LoVo (cell line): ENCODE results near the gene KDM8.
A peak's percentile ranks its signal among the peaks of the same experiment; 100 is the strongest.

ENCODE experiments used
- DNase-seq: peaks from one replicate; pipeline ENCODE4 v3.0.0-alpha.2; 2016; ENCODE audit warnings: low spot score

Gene KDM8

DNA sequence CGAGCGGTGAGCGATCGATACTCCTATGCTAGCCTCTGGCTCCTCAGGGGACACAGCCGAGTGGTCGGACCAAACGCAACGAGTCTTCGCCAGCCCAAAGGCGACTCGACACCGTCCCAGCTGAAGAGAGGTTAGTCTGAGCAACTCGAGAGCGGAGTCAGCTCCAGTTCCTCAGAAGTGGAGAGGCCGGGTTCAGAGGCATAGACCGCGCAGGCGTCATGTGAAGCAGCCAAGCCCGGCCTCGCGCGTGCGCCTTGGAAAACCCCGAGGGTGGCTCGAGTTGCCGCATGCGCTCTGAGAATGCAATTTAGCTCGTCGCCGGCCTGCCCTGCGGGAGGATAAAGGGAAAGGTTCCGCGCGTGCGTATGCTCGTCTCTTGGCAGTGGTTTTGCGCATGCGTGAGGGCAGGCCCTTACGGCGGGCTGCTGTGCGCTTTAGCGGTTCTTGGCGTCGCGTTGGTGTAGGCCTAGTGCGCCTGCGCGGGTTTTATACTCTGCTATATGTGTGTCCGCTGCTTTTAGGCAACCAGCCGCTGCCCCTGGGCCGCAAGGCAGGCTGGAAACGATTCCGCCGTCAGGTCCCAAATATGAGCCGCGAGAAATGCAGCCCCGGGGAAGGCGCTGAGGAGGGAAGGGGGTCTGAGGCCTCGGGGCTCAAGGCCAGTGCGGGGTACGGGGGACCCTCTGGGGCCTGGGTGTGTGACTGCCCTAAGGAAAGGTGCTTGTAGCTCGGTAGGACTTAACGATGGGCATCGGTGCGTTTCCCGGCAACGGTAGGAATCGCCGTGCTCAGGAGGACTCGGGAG is at the start of gene KDM8:
KDM8 (plus strand) TSS at position 20 of the 805 bp plus-strand sequence. CDS start 6,598 bp downstream, outside the sequence.
- peak; percentile 100 for DNase-seq

DNA sequence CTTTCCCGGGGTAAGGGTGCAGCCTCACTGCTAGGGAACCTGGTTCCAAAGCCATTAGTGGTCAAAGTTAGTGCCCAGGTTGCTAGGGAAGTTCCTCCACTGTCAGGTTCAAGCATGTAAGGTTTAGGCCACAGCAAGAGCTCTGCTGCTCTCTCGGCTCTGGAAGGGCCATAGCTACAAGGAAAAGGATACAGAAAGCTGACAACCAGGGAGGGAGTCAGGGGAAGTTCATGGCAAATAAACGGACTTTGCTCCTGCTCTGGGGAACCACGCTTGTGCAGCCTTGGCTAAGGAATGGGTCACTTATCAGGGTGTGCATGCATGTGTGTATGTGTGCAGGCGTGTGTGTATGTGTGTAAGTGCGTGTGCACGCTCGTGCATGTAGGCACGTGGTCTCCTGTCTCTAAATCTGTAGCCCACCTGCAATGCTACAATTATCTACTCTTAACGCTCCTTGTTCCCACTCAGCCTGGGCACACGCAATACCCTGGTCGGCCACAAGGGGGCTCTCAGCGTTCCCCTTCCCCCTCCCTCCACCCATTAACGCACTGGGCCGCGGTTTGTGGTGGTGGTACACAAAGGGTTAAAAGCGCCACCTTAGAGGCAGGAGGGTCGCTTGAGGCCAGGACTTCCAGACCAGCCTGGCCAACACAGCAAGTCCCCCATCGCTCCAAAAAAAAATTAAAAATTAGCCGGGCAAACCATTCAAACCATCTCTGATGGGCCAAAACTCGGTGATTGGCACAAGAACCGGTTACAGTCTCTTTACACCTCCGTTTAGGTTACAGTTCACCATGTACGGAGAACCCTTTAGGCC is 48.4 kb upstream of the KDM8 start:
- peak; percentile 35 for DNase-seq

DNA sequence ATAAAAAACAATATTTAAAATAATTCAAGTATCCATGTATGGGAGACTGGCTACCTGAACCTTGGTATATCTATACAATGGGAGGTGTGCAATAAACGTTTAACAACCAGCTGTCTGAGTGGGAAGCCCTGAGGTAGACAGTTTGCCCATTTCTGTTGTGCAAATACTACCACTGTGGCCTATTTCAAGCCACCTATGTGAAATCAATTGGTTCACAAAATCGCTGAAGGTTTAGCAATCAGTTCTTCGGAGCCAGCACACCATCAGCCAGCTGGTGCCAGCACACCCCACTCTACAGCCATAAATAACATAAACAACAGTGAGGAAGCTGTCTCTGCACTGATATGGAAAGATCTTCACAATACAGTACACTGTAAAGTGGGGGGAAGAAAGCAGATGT is 46.7 kb upstream of the KDM8 start:
- DNase-seq = no peak

DNA sequence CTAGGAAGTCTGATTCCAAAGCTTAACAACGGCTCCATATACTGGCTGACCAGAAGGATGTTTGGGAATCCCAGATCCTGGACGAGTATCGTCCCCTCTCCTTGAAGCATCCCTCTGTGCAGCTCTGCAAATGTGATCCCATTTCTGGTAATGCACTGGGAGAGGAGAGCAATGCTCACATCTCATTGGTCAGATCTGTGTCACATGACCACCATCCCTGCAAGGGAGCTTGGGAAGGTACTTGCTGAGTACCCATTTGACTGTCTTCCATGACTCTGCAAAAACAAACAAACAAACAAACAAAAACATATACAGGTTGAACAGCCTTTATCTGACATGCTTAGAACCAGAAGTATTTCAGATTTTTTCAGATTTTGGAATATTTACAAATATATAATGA is 41.9 kb upstream of the KDM8 start:
- DNase-seq = no peak

DNA sequence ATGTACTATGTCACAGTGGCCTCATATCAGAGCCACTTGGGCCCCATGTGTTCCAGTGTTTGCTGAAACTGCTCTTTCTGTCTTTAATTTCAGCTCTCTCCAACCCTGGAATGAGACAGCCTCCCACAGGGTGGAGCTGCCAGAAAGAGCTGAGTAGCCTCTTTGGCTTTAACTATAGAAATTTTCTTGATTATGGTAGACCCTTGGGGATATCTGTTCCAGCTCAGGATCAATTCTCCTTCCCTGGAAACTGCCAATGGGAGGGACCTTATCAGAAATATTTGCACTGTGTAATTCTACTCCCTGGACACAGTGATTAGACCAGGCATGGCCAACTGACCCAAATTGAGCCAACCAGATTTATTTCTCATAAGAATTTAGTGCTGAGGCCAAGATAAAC is 39.0 kb upstream of the KDM8 start:
- DNase-seq = no peak

DNA sequence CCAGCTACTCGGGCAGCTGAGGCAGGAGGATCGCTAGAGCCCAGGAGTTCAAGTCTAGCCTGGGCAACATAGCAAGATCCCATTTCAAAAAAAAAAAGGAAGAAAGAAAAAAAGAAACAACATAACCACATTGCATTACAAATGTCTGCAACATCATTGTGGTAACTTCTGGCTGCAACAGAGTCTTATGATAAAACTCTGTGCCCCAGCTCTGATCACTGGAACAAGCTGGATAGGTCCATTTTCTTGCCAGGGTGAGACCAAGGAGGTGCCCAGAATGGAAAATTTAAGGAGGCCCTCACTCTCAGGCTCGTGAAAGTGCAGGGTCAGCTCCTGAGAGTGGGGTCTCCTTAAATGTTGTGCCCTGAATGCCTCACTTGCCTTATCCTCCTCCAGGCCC is 37.8 kb upstream of the KDM8 start:
- no peak for DNase-seq

DNA sequence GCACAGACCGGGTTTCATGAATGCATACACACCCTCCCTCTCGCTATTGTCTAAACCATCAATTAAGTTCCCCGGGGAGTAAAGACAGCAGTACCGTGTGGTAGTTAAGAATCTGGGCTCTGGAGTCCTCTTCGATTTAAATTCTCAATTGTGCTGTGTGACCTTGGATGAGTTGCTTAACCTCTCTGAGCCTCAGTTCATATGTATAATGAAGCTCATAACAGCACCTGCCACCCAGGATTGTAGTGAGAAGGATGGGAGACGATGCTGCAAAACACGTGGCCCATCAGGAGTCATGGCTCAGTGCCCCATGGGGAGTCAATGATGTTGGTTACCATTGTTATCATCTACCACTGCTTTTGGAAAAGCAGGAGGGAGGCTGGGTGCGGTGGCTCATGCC is 34.5 kb upstream of the KDM8 start:
- no peak for DNase-seq

DNA sequence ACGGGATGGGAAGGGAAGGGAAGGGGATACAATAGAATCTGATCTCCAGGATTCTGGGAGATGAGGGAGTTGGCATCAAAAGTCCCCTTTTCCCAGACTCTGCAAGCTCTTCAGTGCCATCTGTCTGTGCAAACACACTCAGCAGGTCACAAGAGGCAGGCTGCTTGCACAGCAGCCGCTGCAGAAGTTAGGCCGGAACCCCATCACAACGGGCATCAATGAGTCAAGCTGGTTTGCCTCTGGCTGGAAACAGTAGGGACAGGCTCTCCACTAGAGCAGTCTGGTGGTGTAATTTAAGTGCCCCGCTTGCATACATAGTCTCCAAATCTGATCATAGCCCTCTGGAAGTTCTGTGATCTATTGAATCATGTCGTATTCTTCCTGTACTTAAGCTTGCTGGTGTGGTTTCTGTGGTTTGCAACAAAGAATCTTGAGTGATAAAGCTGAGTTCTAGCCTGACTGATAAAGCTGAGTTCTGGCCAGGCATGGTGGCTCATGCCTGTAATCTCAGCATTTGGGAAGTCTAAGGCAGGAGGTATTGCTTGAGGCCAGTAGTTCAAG is 33.7 kb upstream of the KDM8 start:
- DNase-seq = no peak

DNA sequence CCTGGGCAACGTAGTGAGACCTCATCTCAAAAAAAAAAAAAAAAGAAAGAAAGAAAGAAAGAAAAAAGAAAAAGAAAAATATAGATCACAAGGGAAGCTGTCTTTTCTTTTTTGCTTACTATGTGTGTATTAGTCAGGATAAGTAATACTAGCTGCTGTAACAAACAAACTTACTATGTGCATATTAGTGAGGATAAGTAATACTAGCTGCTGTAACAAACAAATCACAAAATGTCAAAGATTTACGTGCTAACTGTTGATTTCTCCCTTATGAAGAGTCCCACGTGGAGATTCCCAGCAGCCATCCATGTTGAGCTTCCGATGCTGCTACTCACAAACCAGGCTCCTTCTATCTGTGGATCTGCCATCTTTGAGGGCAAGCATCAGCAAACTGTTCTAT is 31.7 kb upstream of the KDM8 start:
- no peak for DNase-seq

DNA sequence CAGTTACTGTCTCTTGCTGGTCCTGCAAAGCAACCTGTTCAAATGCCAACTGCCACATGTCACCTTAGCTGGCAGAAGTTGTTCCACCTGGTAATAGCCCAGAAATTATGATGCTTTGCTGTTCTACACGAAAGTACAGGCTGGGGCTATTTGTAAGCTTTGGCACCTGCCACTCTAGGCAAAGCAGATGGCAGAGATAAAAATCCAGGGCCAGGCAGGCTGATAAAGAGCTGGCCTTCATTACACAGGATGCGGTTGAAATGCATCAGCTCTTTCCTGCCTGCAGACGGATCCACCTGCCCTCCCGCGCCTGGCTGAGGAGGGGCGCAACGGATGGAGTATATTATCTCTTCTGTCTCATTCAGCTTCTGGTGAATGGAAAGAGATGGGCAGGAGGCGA is 29.3 kb upstream of the KDM8 start:
- DNase-seq = no peak

DNA sequence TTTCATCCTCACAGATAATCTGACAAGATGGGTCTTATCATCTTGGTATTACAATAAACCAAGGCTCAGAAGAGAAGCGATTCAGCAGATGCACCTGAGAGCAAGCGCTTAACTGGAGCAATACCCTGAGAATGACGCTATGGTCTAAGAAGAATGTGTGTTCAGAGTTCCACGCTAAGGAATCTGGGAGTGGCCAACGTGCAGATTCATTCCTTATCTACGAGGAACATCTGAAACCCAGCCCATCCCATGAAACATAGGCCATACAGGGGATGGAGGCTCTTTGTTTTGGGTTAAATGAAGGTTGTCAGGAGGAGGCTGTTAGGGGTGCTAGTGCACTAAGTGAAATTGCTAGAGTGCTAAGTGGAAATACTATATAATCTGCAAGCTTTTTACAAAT is 28.5 kb upstream of the KDM8 start:
- DNase-seq = peak; percentile 72

DNA sequence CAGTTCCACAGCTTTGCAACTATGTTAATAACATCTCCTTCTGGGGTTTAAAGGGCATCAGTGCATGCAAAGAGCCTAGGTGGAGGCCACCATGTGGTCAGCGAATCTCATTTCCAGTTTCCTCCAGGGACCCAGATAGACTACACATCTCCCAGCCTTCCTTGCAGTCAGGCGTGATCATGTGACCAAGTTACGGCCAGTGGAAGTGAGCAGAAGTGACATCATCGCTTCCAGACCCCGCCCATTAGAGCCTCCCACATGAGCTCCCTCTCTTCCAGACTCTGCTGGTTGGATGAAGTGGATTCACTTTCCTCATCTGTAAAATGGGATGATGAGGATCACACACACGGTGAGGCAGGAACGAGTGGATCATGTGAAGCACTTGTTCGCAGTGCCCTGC is 27.4 kb upstream of the KDM8 start:
- DNase-seq = no peak

DNA sequence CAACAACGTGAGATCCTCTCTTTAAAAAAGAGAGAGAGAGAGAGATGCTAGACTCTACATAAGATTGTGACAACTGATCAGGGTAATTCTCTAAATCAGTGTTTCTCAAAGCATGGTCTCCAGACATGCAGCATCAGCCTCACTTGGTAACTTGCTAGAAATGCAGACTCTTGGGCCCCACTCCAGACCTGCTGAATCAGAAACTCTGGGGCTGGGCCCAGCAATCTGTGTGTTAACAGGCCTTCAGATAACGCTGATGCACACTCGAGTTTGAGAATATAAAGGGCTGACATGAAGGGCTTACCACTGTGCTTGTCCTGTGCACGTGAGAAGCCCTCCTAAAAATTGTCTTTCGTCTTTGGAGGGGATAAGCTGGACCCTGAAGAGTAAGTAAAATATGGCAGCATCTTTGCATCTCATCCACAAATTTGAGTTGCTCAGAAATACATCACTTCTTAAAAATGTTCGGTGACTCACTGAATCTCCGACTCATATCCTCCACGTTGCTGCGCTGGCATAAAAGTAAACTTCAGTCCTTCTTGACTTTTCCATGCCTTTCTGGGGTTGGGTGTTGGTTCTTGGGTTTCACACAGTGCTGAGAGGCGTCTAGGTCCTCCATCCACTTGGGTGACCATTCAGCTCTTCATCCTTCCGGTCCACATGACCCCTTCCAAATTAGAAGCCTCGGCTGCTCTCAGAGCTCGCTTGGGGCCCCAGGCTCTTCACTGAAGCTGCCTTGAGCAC is 26.1 kb upstream of the KDM8 start:
- DNase-seq = no peak

DNA sequence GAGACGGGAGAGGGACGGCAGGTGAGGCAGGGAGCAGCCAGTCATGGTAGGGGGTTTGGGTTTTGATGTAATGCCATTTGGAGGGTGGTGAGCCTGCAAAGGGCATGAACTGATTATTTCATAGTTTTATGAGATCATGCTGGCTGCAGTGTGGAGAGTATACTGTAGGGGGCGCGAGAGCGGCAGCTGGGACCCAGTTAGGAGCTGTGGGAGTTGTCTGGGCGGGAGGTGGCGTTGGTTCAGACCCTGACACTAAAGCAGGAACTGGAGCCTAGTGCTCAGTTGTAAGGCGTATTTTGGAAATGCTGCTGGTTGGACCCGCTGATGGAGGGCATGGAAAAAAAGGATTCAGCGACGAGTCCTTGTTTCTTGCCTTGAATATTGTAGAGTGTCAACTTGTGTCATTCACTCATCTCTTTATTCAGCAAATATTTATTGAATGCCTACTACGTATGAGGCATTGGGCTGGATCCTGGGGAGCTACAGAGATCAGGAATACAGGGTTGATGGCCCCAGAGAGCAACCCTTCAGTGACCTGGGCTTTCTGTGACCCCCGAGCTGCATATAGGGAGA is 23.7 kb upstream of the KDM8 start:
- no peak for DNase-seq

DNA sequence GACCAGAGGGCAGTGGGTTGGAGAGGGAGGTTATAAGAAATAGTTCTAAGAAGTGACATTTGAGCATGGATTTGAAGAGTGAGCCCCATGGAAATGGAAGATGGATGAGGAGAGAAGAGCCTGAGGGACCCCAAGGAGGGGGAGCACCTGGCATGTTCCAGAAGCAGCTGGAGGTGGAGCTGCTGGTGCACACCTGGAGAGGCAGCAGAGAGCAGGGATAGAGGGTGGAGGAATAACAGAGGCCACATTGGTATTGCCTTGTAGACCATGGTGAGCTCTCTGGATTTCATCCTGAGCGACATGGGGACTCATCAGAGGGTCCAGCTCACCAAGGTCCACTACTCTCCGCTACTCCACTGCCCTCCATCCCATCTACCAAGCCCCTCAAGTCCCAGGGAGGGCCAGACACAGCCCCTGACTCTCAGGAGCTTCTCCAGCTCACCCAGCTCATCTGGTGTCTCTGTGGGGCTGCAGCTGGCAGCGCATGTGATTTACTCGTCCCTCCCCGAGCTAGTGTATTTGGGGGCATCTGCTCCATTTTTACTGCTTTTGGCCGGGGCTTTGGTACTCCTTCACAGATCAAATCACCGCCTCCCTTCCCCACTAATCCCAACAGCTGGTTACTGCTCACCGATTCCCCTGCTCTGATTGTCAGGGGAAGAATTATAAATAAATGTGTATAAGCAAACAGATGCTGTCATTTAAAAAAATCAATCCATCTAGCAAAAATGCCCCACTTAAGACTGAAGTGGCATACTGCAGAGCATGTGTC is 22.1 kb upstream of the KDM8 start:
- no peak for DNase-seq

DNA sequence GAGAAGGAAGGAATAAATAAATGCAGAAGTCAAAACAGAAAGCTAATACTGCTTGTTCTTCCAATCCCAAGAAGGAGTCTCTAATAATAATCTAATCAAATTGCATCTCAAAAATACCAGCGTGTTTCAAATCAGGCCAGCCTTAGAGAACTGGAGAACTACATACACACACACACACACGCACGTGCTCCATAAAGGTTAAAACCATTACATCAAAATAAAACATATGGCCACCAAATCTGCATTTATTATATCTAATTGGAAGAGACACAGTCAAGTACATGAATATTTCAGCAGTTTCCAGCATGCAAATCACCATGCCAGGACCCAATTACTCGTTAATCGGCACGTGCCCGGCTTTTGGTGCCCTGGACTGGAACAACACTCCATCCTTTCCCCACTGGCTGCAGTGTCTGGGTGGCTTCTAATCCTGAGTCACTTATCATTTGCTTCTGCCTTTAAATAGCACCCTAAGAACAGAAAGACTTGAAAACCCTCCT is 20.4 kb upstream of the KDM8 start:
- no peak for DNase-seq

DNA sequence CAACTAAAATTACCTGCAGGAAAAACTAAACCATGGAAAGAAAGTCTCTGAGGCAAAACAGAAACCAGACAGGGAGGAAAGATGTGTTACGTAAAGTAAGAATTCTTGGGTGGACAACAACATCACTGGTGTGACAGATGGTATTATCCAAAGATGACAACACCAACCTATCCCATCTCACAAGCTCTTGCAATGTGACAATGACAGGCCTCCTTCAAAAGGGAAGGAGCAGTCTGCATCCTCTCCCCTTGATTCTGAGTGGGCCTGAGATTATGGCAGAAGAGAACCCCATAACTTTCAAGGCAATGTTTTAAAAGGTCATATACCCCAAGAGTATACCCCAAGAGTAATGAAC is 17.6 kb upstream of the KDM8 start:
- DNase-seq = no peak

DNA sequence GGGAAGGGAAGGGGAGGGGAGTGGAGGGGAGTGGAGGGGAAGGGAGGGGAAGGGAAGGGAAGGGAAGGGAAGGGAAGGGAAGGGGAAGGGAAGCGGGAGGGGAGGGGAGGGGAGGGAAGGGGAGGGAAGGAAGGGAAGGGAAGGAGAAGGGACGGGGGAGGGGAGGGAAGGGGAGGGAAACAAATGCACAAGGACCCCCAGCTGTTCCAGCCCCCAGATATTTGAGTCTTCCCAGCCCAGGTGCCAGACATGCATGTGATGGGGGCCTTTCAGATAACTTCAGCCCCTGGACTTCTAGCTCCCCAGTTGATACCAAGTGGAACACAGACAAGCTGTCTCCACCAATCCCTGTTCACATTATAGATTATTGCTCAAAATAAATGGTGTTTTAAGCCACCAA is 14.7 kb upstream of the KDM8 start:
- no peak for DNase-seq

DNA sequence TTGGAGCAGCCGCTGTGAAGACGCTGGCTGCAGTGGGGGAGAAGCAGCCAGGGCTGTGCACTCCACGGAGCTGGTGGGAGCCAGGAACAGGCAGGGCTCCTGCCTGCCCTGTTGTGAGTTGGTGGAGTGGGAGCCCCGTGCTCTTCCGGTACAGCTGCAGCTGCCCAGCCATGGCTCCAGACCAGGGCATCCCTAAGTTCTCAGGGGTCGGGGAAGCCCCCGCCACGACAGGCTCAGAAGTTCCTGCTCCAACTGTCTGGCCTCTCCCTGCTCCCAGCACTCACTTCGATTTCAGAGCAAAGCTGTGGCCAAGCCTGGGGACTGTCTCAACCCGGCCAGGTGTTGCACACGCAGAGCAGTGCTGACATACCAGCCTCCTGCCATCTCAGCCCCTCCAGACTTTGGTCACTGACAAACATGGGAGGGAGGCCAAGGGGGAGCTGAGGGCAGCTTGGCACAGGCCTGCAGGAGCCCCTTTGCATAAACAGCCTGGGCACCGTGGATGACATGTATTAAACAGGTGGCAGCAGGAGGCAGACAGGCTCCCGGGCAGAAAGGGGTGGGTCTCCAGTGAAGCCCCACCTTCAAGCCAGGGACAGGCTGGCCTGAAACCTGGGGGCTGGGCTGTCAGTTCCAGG is 13.9 kb upstream of the KDM8 start:
- no peak for DNase-seq

DNA sequence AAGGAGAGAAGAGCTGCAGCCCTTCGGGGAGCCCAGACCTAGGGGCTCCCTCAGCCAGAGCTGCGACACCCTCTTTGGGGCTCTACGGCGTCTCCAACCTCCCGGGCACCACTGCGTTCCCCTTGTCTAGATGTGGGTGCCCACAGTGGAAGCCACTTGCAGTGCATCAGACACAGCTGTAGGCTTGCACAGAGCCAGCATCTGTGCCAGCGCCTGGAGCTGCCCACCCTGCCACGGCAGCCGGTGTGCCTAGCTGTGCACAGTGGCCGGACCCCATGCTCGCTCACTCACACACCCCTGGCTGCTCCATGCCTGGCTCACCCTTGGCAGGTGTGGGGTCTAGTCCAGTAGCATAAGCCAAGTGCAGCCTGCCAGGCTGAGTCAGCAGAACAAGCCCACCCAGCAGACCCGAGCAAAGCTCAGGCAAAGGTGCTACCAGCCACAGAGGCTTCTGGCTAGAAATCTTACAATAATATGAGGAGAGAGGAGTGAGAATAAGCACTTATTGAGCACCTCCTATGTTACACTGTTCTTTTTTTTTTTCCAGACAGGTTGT is 12.9 kb upstream of the KDM8 start:
- DNase-seq = no peak
